LHCN-M2 (cell line): ENCODE results near the gene XYLT1. TPM values are rescaled to one million over a fixed set of nuclear protein-coding genes. Genes with fewer than 3 reads are reported as not detected.

Experiments used
- DNase-seq: peaks from one replicate; pipeline ENCODE4 v3.0.0-alpha.2; 2012; ENCODE audit warnings: low read depth
- total RNA-seq: library from RNA; depleted of rRNA; stranded (reverse); fragments of >200 nt; gene quantifications from 2 replicates; pipeline ENCODE4 v1.2.3, GENCODE V29; 2014

XYLT1 gene
- total RNA-seq, 1 experiment from 2014 or later = 2.7 TPM

DNA sequence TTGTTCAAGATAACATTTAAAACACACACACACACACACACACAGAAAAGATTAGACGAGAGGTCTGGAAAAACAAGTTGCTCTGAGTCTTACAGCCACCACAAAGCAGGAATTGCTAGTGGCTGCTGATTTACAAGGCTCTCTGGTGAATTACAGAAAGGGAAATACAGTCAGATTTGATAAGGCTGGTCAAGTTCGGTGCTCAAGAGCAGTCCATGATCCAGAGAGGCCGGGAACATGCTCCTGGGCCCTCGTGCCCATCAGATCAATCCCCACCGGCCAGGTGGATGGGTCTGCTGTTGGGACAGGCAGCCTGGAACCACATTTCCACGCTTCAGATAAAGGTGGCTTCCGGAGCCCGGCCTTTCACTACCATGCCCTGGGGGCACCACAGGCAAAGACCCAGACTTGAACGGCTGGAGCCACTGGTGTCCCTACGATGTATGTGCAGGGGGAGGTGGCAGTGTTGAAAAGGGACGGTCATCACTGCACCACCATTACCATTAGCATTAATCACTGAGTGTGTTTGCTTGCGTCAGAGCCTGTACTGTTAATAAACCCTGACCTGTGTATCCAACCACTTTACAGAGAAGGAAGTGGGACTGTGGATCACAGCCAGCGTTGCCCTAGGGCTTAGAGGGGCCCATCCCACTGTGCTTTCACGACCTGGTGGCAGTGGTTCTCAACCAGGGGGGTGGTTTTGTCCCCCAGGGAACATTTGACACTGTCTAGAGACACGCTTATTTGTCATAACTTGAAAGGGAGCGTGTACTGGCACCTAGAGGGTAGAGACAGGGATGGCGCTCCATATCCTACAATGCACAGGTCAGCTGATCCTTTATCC is 95.1 kb downstream of the XYLT1 start:
- DNase-seq = no peak

DNA sequence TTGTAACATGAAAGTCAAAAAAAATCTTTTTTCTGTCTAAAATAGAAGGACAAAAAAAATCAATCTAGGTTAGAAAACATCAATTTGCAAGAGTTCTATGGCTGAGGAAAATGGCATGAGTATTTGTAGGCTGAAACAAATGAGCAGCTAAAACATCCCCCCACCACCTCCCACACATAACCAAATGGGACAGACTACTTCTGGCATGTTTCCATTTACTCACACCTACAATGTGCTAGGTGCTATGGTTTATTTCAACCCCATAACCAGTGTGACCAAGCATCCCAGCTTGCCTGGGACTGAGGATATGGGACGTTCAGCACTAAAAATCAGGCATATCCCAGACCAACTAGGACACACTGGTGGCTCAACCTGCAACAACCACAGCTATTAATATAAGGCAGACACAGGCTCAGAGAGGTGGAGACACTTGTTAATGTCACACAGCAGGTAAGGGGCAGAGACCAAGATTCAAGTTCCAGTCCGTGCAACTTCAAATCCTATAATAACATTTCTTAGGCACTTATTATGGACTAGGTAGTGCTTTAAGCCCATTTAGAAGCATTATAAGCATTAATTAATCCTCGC is 96.0 kb downstream of the XYLT1 start:
- no peak for DNase-seq

DNA sequence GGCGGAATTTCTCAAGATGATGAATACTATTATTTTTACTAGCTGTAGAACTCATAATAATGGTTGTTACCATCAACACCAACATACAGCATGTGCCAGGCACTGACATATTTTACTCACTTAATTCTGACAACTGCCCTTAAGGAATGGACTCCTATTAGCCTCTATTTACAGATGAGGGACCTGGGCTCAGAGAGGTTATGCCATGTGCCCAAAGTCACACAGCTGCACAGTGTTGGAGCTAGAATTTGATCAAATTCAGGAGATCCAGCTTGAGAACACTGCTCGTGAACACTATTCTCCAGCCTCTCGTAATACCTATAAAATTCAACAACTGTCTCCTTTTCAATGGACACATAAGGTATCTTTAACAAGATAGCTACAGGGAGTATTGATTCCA is 97.2 kb downstream of the XYLT1 start:
- DNase-seq = no peak

DNA sequence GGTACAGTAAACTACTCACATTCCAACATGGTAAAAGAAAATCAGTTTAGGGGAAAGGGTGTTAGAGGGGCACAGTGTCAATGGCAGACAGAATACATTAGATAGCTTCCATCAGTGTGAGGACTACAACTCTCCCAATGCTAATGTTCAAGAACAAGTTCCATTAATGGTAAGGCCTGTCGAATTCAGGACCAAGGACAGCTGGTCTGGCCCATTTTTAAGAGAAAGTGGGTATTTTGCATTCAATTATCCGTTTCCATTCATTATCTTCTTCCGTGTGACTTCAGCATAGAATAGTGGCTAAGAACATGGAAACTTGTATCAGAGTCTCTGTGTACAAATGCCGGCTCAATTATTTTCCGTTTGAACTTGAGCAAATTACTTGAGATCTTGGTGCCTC is 98.4 kb downstream of the XYLT1 start:
- DNase-seq = no peak

DNA sequence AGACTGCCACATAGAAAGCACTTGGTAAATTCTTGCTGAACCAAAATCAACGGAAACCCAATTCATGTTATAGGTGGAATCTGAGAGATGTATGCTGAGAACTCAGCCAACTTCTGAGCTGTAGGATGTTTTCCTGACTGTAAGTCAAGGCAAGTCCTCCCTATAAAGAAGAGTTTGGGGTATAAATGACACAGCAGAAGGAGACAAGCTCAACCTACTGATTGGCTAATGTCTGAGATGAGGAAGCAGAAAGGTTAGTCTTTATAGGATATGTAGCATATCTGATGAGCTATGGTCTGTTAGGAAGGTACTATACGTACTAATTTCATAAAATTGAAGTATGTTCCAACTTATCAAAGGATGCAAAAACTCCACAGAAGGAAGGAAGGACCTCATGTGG is 99.5 kb downstream of the XYLT1 start:
- no peak for DNase-seq

DNA sequence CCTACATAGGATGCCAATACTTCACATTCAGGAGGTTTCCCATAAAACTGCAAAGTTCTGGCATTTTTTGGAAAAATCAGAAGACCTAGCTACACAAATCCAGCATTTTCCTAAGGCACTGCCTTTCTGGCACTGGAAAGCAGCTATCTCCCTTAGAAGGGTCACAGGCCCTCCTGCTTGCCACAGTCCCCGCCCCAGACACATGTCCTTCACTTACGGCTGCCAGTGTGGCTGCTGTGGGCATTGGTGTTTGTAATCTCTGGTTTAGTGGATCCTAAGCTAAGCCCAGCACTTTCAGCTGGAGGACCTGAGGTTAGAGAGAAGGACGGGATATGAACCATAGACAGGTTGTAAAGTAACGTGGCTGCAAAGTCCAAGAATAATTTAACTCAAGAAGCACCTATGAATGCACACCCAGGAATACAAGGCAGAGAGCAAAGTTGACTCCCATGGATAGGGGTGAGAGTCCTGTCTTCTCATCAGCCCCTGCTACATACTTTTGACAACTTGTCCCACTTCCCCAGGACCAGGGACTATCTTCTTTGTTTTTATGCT is 100.0 kb downstream of the XYLT1 start:
- DNase-seq = no peak

DNA sequence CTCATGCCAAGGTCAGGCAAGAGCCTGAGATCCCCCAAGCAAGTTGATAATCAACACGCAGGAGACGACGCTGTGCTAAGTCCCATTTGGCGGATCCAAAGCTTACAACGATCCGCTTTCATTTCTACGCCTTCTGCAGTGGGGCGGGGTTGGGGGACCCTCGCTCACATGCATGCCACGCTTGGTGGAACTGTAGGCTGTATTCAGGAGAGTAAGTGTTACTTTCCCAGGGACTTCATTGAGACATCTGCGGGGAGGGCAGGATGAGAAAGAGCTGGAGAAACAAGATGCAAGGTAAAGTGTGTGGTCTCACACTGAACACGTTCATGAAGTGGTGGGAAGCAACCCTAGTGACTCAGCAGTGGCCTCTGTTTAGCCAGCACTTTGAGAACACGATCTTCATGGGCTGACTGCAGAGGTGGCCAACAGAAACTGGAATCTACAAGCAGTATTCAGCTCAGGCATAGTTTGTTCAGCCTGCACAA is 100.5 kb downstream of the XYLT1 start:
- DNase-seq = no peak

DNA sequence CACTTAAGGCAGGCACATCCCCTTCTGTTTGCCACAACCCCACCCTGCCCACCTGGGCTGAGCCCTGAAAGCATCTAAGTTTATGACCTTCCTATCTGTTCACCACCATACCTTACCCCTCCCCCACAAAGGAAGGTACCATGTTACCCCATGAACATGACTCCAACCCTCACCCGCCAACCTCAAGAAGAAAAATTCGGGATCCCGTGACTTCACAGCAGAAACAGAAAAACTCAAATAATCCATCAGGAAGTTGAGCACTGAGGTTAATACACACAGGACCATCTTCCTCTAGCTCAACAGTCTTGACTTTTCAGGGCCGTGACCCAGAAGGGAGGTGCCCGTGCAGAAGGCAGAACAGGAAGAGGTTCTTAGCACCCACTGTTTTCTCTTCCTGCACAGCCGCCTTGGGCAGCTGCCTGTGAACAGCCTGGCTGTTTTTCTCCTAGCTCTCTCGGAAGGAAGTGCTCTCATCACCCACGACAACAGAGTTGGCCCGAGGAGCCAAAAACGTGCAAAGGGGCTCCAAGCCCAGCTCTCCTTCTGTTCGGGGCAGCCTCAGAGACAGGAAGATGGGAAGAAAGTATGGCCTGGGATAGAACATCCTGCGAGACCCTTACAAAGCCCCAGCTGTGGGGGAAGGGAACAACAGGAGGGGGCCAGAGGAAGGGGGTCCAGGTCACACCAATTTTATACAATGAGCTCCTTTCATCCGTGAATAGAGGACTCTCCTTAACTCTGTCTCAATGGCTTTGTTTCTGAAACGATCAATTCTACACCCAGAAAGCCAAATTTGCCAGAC is 101.1 kb downstream of the XYLT1 start:
- no peak for DNase-seq

DNA sequence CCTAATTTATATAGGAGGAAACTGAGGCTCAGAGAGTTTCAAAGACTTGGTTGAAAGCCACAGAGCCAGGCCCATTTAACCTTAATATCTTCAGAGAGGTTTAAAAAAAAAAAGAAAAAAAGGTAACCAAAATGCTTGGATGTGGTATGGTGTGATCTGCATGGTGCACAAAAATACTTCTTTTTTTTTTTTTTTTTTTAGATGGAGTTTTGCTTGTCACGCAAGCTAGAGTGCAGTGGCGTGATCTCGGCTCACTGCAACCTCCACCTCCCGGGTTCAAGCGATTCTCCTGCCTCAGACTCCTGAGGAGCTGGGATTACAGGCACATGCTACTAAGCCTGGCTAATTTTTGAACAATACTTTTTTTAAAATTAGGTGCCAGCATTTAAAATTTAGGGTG is 101.8 kb downstream of the XYLT1 start:
- no peak for DNase-seq

DNA sequence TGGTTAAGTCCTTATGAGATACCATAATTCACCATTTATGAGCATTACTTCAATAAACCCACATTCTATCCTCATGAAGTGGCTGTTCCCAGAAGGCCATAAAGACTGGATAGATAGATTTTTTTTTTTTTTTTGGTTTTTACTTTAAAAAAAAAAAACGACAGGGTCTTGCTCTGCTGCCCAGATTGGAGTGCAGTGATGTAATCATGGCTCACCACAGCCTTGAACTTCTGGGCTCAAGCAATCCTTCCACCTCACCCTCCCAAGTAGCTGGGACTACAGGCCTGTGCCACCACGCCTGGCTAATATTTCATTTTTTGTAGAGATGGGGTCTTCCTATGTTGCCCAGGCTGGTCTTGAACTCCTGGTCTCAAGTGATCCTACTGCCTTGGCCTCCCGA is 102.3 kb downstream of the XYLT1 start:
- no peak for DNase-seq

DNA sequence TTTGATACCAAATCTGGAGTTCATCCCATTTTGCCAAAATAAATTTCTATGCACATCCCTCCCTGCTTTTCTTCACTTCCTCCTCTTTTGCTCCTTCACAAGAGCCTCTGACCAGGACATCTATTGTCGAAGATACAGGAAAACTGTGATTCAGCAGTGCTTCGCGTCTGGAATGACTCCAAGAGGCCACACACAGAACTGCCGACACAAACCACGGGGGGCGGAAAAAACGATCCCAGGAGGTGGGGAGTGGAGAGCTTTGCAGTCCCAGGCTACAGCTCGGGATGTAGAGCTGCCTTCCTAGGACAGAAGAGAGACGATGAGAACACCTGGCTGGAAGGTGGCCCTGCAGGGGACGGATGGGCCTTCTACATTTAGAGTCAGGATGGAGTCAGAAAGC is 102.8 kb downstream of the XYLT1 start:
- no peak for DNase-seq

DNA sequence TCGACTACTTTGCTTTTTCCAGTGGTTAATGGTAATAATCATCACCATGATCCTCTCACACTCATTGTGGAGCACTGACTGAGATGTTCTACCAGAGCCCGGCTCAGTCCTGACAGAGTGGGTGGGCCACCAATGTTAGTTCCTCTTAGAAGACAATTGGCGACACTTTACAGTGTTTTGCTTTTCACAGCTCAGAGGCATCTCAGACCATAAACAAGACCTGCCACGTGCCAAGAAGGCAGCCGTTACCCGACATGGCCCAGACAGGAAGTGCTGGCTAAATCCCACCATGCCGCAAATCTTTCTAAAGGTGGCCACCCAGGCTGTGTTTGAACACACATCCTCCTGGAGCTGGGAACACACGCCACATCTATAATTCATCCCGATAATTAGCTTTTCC is 103.7 kb downstream of the XYLT1 start:
- DNase-seq = no peak

DNA sequence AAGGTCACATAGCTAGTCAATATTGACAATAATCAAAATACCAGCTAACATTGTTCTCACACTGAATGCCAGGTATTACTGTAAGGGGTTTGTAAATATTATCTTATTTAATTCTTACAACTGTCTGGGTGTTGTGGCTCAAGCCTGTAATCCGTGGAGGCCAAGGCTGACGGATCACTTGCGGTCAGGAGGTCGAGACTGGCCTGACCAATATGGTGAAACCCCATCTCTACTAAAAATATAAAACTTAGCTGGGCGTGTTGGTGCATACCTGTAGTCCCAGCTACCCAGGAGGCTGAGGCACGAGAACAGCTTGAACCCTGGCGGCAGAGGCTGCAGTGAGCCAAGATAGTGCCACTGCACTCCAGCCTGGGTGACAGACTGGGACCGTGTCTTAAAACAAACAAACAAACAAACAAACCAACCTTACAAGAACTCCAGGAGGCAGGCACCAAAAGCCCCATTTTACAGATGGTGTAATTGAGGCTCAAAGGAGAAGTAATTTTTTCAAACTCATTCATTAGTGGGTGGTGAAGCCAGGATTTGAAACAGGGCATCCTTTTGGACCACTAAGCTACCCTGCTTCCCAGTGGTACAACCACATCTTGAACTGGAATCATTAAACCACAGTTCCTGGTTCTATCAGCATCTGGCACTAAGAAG is 104.3 kb downstream of the XYLT1 start:
- no peak for DNase-seq

DNA sequence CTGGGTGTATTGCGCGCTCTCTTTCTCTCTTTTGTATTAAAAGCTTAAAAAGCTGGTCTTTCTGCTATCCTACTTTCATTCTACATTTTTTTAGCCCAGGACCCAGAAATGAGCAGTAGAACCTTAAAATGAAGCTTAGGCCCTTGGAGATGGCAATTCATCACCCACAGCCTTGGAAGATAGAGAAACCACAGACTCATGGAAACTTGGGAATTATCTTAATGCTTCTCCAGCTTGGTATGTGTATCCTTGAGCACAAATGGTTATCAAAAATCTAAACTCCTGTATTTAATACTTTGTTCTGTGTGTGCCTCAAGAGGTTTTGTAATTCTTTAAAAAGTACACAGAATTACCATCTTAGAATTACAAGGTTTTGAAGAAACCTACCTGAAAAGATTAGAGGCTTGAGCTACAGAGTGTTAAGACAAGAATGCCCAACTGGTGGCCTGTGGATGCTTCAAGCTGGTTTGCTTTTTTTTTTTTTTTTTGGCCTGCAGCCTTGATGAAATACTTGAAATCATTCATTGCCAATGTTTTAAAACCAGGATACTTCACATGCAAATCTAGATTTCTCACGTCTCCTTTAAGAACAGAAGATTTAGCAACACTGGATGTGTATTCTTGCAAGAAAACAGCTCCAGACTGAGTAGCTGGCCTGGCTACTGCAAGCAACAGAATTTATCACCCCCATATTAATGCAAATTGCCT is 105.0 kb downstream of the XYLT1 start:
- no peak for DNase-seq

DNA sequence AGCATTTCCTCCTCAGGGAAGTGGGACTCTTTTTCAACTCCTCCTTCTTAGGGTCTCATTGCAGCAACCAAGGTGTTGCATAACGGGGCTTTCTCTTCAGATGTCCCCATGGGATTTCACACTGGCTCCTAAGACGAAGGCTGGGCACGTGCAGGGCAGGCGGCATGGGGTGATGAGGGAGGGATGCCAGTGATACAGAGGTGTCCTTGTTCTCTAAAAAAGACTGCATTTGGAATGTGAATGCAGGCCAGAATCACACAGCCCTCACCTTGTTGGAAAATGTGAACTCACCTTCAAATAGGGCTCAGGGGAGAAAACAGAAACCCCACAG is 105.6 kb downstream of the XYLT1 start:
- DNase-seq = no peak

DNA sequence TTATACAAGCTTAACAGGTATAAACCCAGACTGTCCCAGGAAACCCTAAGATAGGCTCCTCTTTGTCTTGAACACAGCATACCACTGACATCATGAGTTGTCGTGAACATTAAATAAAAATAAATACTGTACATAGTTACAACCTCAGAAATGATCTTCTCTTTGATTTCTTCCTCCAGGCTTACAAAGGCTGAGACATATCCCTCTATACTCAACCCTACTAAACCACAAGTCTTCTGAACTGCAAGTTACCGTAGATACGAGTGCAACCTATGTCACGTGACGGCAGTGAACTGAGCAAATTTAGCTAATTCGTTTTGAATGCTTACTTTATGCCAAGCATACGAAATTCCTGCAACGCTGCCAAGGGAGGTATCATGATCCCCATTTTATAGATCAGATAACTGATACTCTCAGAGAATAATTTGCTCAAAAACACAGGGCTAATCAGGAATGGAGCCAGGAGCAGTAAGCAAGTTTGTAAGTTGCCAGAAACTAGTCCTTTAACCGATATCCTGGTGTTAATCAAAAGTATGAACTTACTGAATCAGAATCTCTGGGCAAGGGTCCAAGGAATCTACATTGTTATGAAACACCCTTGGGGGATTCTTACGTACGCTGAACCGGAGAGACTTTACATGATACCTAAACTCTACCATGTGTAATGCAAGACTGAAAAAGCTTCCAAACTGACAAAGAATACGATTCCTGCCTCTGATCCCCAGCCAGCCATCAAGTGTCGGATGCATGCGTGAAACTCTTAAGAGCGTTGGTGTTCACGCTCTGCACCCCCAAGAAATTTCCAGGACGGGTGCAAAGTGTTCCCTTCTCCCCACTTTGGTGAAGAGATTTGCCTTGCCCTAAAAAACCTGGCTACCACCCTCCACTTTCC is 106.2 kb downstream of the XYLT1 start:
- DNase-seq = peak; percentile 12

DNA sequence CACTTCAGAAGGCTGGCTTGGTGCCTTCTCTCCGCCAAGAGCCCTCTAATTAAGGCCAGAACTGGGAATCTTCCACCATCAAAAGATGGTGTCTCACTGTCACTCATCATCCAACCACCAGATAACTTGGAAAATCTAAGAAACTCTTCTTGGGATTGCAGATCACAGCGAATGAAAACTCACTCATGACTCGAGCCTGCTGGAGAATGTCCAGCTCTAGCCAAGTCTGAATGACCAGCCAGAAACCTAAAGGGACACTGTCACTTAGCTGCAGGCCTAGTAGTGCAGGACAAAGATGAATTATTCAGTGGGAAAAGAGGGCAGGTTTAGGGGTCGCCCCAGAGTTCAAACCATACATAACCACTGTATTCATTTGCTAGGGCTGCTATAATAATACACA is 107.8 kb downstream of the XYLT1 start:
- DNase-seq = no peak

DNA sequence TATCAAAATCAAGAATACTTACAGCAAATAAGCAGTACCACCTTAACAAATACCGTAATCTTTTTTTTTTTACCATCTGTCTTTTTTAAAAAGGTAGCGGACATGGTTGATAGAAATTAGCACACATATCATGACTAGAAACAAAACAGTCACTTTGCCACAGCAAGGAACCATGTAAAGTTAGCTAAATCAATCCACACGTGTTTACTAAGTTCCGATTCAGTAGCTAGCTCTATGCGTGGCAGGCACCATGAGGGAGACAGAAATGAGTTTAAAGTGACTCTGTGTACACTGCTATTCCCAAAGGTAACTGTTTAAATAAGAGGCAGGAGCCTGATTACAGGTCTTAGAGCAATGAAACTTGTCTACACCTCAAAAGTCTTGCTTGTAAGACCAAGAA is 108.6 kb downstream of the XYLT1 start:
- DNase-seq = no peak

DNA sequence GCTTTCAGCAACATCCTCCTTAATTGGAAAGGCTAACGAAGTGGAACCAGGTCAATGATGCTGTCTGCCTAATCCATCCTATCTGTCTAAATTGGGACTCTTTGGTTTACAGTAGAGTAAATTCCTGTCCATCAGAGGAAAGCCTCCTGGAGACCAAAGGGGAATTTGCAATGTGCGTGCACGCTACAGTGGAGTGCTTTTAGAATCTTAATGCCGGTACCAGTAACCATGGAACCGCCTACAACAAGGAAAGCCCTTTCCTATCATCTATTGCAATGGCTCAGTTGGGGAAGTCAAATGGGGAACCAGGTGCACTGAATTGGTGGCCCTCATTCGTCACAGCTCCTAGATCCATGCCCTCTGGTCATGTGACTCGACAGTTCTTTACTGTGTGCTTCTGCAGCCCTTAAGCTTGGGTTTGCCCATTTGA is 110.1 kb downstream of the XYLT1 start:
- DNase-seq = no peak

DNA sequence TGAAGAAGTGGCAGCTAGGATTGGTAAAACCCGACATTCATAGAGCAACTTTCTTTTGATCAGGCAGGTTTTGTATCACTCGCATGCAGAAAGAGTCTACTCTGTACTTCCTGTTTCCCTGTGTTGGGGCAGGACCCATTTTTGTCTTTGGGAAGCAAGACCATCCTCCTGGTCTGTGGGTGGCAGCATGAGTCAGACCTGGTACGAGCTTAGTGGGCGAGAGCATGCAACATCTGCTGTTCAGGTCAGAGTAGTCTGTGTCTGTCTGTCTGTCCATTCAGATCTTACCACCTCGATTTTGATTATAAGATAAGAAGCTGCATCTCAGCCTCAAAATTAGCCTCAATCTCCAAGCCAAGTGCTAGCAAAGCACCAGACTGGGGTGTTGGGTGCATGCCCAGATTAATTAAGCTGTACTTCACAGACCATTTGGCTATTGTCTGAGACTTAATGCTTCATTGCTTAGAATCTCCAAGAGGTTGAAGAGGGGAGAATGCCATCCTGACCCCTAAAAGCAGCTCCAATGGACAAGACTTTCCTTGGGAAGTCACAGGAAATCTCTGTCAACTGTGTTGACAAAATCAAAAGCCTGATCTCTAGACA is 110.9 kb downstream of the XYLT1 start:
- DNase-seq = peak; percentile 65
